Germinal center (tissue), 1 donor: Measurements from ENCODE around the gene ATXN10.

Experiments used
- DNase-seq: peaks from one replicate; pipeline ENCODE4 v3.0.0; 2012; ENCODE audit warnings: mixed read lengths, low spot score

Gene ATXN10

GRCh38 chr22:45879552-45879949 lies 207.9 kb downstream of the ATXN10 start:
- no peak for DNase-seq

- no peak for DNase-seq
These were observed 208.6 kb downstream of the ATXN10 start for GRCh38 chr22:45880091-45880715.

GRCh38 chr22:45880716-45881523 lies 209.3 kb downstream of the ATXN10 start:
- DNase-seq = no peak

- DNase-seq = no peak
These were observed 209.9 kb downstream of the ATXN10 start for GRCh38 chr22:45881524-45881875.

GRCh38 chr22:45882881-45883810 lies 211.5 kb downstream of the ATXN10 start:
- DNase-seq = no peak

- DNase-seq = no peak
These were observed 212.2 kb downstream of the ATXN10 start for GRCh38 chr22:45883811-45884170.

GRCh38 chr22:45884201-45885062 lies 212.8 kb downstream of the ATXN10 start:
- DNase-seq = no peak

GRCh38 chr22:45885171-45885840 lies 213.7 kb downstream of the ATXN10 start:
- no peak for DNase-seq

GRCh38 chr22:45885941-45886395 lies 214.3 kb downstream of the ATXN10 start:
- DNase-seq = no peak

- no peak for DNase-seq
These were observed 214.9 kb downstream of the ATXN10 start for GRCh38 chr22:45886540-45886939.

- DNase-seq = no peak
These were observed 215.8 kb downstream of the ATXN10 start for GRCh38 chr22:45887202-45888131.

GRCh38 chr22:45888221-45889092 lies 216.8 kb downstream of the ATXN10 start:
- DNase-seq = no peak

- no peak for DNase-seq
These were observed 217.5 kb downstream of the ATXN10 start for GRCh38 chr22:45889093-45889538.

GRCh38 chr22:45889539-45890350 lies 218.1 kb downstream of the ATXN10 start:
- DNase-seq = no peak

GRCh38 chr22:45890351-45890635 lies 218.7 kb downstream of the ATXN10 start:
- no peak for DNase-seq

- no peak for DNase-seq
These were observed 219.4 kb downstream of the ATXN10 start for GRCh38 chr22:45891021-45891421.

- DNase-seq = no peak
These were observed 219.9 kb downstream of the ATXN10 start for GRCh38 chr22:45891471-45891995.
